Adrenal gland (tissue), 12 donors: Measurements from ENCODE around the gene MAP2K5. TPM values are rescaled to one million over a fixed set of nuclear protein-coding genes. Genes with fewer than 3 reads are reported as not detected.

Experiments
- DNase-seq, 7 donors: peaks; one replicate each; pipeline ENCODE4 v3.0.0-alpha.2; 2019 to 2020
- H3K27ac ChIP-seq, 5 donors: fragments of 200-600 bp; sonication (generic) in 4 of 5; 1 replicate in 3 of 5; 2 replicates in 2 of 5; pipeline versions ENCODE4 v1.5.1 to v1.8.0; 2016 to 2020; ENCODE audit warnings: mild to moderate bottlenecking in 1 of 5
- H3K27me3 ChIP-seq: fragments of 200-600 bp; 2 replicates; pipeline ENCODE4 v1.8.0; 2021
- H3K36me3 ChIP-seq, 2 donors: fragments of 200-600 bp; replicated peaks in 1 of 2; 1 replicate in 1 of 2; 2 replicates in 1 of 2; pipeline versions ENCODE4 v1.5.1 to v1.8.0; 2018 to 2022
- H3K4me1 ChIP-seq, 2 donors: fragments of 200-600 bp; replicated peaks in 1 of 2; 1 replicate in 1 of 2; 2 replicates in 1 of 2; pipeline versions ENCODE4 v1.5.1 to v1.8.0; 2018 to 2021
- H3K4me3 ChIP-seq, 4 donors: fragments of 200-600 bp; sonication (generic) in 3 of 4; one replicate each; pipeline ENCODE4 v1.5.1; 2016 to 2018
- H3K9me3 ChIP-seq, 3 donors: fragments of 200-600 bp; sonication (generic) in 1 of 3; replicated peaks in 1 of 3; 1 replicate in 2 of 3; 2 replicates in 1 of 3; pipeline versions ENCODE4 v1.5.1 to v1.8.0; 2016 to 2021
- CTCF ChIP-seq, 6 experiments: fragments of 450-650 bp in 4 of 6; fragments of 200-600 bp in 2 of 6; sonication (generic) in 1 of 6; IDR thresholded peaks; 1 replicate in 5 of 6; 2 replicates in 1 of 6; pipeline versions ENCODE4 v1.5.1 to v1.8.0; 2016 to 2021; ENCODE audit warnings: antibody characterized with exemption in 6 of 6, mild to moderate bottlenecking in 2 of 6, moderate library complexity in 1 of 6
- POLR2A ChIP-seq, 2 donors: fragments of 450-650 bp; IDR thresholded peaks; one replicate each; pipeline ENCODE4 v1.6.1; 2017; ENCODE audit warnings: antibody characterized with exemption in 2 of 2, mild to moderate bottlenecking in 2 of 2, moderate library complexity in 1 of 2
- WGBS, 4 donors: extraction: QIAGEN DNeasy Blood & Tissue Kit in 2 of 4; methylation state at CpG; one replicate each; pipeline versions ENCODE4 v1.1.5 to v1.1.7; 2013 to 2017; 5-methylcytosine and 5-hydroxymethylcytosine counted together
- intact Hi-C, 2 donors: fragments of 100-400 bp; cut with DNase I; formaldehyde crosslinking; loops; one replicate each; pipeline versions ENCODE4 v1.14.1 to v1.15.0; 2022 to 2023
- polyA plus RNA-seq, 3 donors: library from polyadenylated mRNA; stranded (reverse); fragments of 200-250 nt in 2 of 3; fragments of 350-450 nt in 1 of 3; fragmentation: Illumina TruSeq in 1 of 3; extraction: RNeasy Lipid Tissue Mini Kit (QIAGEN cat#74804) in 1 of 3; gene quantifications; one replicate each; pipeline ENCODE4 v1.2.3, GENCODE V29; 2013 to 2014
- total RNA-seq, 9 donors: library from RNA; depleted of rRNA in 4 of 9; stranded (reverse); fragments of >200 nt in 4 of 9; fragments of 120-200 nt in 1 of 9; fragmentation: NEBNext Ultra II Directional in 1 of 9; extraction: Animal tissue kit (Norgen Biotek cat#: 25700) in 1 of 9; gene quantifications; one replicate each; pipeline versions ENCODE4 v1.1.0 to v1.2.4, GENCODE V29; 2013 to 2023
- donor health status: healthy with polysubstance abuse.
- donor health status: Bipolar disorder and iron deficiency.
- donor health status: DM: yes; HTN: yes; CAD: no.
- donor health status: DM: no; HTN: no; CAD: no.
- donor health status: DM: no; HTN: no; CAD: no.
- donor health status: DM: yes; HTN: yes; CAD: no.

MAP2K5 gene
- total and polyA plus RNA-seq, 12 donors, result 10.3 to 33.8 (median 17.0) TPM

GRCh38 chr15:67745073-67746006 is 202.8 kb downstream of the MAP2K5 start:
- no peaks in the 10 kb centered on the region for H3K27me3 ChIP-seq
- 83 to 95% (median 92%) methylated on average over 4 of the region's 4 CpGs for WGBS, 4 donors
- H3K27ac ChIP-seq, result no peak overlapping the region
- intact Hi-C loops, result no loop called here
- H3K4me1 ChIP-seq, result peaks cover 0 to 31% of the 10 kb centered on the region in 2 donors
- TF ChIP-seq CTCF (IDR thresholded peaks at IDR 0.05), result no peak
- no peak for TF ChIP-seq POLR2A (IDR thresholded peaks at IDR 0.05)
- no peak for DNase-seq
- no peak overlapping the region for H3K4me3 ChIP-seq
- no peaks in the 10 kb centered on the region for H3K9me3 ChIP-seq
- H3K36me3 ChIP-seq, result no peaks in the 10 kb centered on the region

- no peaks in the 10 kb centered on the region for H3K9me3 ChIP-seq
- intact Hi-C loops, result no loop called here
- no peak overlapping the region for H3K27ac ChIP-seq
- no peak for DNase-seq
- no peaks in the 10 kb centered on the region for H3K27me3 ChIP-seq
- H3K36me3 ChIP-seq, result no peaks in the 10 kb centered on the region
- WGBS, 4 donors, result 57 to 77% (median 65%) methylated on average over 1 of the region's 1 CpG
- no peak for TF ChIP-seq POLR2A (IDR thresholded peaks at IDR 0.05)
- TF ChIP-seq CTCF (IDR thresholded peaks at IDR 0.05), result no peak
- H3K4me3 ChIP-seq, result no peak overlapping the region
- H3K4me1 ChIP-seq, result peaks cover 0 to 31% of the 10 kb centered on the region in 2 donors
Measured at GRCh38 chr15:67746022-67746421, 203.5 kb downstream of the MAP2K5 start.

- no peak overlapping the region for H3K4me3 ChIP-seq
- intact Hi-C loops, result no loop called here
- WGBS, 4 donors, result 87 to 96% (median 90%) methylated on average over 4 of the region's 4 CpGs
- no peak overlapping the region for H3K27ac ChIP-seq
- no peaks in the 10 kb centered on the region for H3K9me3 ChIP-seq
- TF ChIP-seq POLR2A (IDR thresholded peaks at IDR 0.05), result no peak
- TF ChIP-seq CTCF (IDR thresholded peaks at IDR 0.05), result no peak
- H3K4me1 ChIP-seq, result peaks cover 0 to 31% of the 10 kb centered on the region in 2 donors
- DNase-seq, result no peak
- no peaks in the 10 kb centered on the region for H3K36me3 ChIP-seq
- no peaks in the 10 kb centered on the region for H3K27me3 ChIP-seq
Measured at GRCh38 chr15:67746450-67746849, 203.9 kb downstream of the MAP2K5 start.

GRCh38 chr15:67747921-67748320 is 205.4 kb downstream of the MAP2K5 start:
- Histone ChIP-seq H3K4me3 (no peak overlapping the region), H3K27me3 (no peaks in the 10 kb centered on the region), H3K27ac (no peak overlapping the region), H3K4me1 (peaks cover 0 to 31% of the 10 kb centered on the region in 2 donors), H3K9me3 (no peaks in the 10 kb centered on the region), H3K36me3 (no peaks in the 10 kb centered on the region)
- DNase-seq, result no peak
- WGBS, 4 donors, result 93 to 99% (median 96%) methylated on average over 3 of the region's 3 CpGs
- TF ChIP-seq POLR2A (IDR thresholded peaks at IDR 0.05), result no peak
- TF ChIP-seq CTCF (IDR thresholded peaks at IDR 0.05), result no peak
- intact Hi-C loops, result no loop called here
